Kidney glomerular epithelial cell (primary cell): ENCODE data around the gene LZTS3.
"Not testable (repeated sequence)": the region's sequence is repeated elsewhere in the genome, so short reads cannot be mapped to it uniquely, and the experiment has no call there.

Experiments used
- DNase-seq: peaks from one replicate; lab custom pipeline; 2025; lab: John Stamatoyannopoulos, UW

The LZTS3 gene

DNA sequence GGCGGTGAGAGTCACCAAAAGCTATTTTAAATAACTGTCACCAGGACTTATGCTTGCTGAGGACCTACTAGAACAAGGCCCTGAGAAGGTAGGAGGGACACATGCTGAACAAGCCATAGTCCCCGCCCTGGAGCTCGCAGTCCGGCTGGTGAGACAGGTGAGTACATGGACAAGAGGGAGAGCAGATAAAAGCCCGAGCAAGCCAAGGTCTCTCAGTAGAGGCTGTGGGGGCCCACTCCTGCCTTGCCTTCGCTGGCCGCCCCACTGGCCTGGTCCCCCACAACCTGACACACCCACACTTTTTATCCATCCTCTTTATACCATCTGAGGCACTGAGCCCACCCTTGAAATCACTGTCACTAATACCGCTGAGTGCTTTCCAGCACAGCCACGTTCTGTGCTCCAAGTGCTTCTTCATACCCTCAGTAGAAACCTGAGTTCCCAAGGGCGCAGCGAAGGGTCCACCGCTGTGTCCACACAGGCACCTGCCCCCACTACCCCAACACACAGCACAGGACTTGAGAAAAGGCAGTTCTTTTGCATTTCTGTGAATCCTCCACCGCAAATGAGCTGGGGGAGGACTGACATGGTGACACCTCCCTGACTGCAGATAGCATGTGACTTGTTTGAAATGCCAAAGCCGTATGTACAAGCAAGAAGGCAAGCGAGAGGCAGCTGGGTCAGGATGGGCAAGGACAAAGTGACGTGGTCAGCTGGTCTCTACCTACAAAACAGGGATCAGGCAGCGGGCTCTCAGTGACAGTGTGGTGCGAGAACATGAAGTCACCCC lies 19.1 kb upstream of the LZTS3 start:
- DNase-seq: no peak

DNA sequence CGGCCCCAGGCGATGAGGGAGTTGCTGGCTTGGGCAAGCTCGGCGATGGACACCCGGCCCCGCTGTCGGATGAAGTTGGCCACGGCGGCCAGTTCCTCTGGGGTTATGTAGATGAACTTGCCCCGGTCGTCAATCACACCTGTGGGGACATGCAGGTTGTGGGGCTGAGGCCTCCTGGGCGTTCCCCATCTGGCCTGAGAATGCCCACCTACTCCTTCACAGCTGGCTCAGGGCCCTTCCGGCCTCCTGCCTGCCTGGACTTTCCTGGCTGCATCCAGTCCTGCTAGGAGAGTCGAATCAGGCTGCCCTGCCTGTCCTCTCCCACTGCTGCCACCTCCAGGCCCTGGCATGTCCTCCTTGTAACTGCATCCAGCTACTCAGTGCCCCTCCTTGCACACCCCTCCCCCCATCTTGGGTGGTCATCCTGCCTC lies 17.3 kb upstream of the LZTS3 start:
- DNase-seq: no peak

GRCh38 chr20:3189561-3190131 lies 16.3 kb upstream of the LZTS3 start:
- no peak for DNase-seq

DNA sequence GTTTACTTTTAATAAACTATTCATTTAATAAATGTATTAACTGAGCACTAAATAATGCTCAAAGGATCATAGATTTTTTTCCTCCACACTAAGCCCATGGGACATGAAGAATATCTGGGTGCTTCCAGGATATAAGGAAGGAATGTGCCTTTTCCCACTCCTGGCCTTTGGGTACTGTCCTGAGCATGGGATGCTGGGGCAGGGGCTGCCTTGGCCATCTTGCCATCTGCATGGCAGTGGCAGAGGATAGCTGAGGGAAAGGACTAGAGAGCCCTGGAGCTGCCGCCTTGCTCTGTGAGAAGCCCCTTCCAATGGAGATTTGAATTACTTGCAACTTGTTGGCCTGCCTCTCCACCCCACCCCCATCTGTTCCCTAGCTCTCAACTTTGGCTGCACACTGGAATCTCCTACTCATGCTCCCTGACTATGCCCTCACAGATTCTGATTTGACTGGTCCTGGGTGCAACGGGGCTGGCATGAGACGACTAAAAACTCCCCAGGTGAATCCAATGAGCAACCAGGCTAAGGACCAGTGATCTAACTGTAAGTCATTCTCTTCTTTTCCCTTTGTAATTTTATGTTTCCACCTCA lies 15.6 kb upstream of the LZTS3 start:
- DNase-seq: no peak

DNA sequence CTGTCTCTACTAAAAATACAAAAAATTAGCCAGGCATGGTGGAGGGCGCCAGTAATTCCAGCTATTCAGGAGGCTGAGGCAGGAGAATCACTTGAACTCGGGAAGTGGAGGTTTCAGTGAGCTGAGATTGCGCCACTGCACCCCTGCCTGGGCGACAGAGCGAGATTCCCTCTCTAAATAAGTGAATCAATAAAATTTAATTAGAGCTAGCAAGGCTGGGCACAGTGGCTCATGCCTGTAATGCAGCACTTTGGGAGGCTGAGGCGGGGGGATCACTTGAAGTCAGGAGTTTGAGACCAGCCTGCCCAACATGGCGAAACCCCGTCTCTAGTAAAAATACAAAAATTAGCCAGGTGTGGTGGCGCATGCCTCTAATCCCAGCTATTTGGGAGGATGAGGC lies 14.5 kb upstream of the LZTS3 start:
- DNase-seq: not testable (repeated sequence)

DNA sequence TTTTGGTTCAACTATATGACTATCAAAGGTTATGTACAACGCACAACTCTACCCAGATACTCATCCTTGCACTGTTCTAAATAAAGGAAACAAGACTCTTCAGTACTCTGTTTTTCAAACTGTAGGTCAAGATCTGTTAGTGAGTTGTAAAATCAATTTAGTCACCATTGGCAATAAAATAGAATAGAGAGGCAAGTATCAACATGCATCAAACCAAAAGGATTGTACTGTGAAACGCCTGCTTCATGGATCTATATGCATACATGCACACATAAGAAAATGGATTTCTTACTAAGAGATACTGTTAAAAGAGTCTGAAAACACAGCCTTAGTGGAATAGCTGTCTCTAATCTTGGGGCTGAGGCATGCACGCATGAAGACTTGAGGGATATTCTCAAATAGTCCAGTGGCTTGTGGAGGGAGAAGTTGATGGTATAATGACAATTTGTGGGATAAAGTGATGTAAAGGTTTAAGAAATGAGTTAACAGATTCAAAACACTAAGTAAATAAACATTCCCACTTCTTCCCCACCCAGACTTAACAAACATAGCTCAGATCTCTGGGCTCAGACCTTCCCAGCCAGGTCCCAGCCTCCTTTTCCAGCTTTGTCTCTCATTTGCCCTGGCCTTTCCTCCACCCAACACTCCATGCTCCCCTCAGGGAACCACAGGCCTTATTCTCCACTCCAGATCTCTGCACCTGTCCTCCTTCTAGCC lies 10.7 kb upstream of the LZTS3 start:
- no peak for DNase-seq

GRCh38 chr20:3182429-3182828 lies 9.1 kb upstream of the LZTS3 start:
- DNase-seq: not testable (repeated sequence)

DNA sequence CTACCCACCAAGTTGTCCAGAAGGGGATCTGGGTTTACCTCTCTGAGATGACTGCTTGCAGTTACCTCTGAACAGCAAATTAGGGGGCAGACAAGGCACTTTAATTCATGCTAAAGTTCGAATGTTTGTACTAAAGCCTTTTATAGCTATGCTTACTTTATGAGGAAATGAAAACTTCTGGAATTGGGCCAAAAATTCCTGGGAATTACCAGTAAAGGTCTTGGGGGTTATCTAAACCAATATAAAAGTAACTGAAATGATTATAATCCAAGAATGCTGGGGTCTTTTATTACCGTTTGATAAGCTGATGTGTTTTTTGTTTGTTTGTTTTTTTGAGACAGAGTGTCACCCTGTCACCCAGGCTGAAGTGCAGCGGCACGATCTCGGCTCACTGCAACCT lies 7.9 kb upstream of the LZTS3 start:
- DNase-seq: no peak

GRCh38 chr20:3180319-3180718 lies 7.0 kb upstream of the LZTS3 start:
- DNase-seq: no peak

GRCh38 chr20:3177746-3178485 lies 4.6 kb upstream of the LZTS3 start:
- no peak for DNase-seq

DNA sequence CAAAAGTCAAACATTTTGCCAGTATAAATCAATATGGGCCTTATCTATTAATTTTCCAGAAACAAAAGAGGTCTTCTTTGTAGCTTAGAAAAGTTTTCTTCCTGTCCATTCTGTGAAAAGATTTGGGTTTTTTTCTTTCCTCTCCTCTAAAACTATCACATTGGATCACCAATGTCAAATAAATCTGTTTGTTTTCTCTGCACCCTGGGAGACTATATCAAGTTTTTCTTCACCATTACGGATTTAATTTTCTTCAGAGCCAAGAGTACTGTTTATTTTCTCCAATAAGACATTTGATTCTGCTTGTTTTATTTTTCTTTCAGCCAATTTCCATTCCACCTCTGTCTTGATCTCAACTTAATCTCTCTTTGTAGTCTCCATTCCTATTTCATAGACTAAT lies 1.9 kb upstream of the LZTS3 start:
- DNase-seq: no peak

DNA sequence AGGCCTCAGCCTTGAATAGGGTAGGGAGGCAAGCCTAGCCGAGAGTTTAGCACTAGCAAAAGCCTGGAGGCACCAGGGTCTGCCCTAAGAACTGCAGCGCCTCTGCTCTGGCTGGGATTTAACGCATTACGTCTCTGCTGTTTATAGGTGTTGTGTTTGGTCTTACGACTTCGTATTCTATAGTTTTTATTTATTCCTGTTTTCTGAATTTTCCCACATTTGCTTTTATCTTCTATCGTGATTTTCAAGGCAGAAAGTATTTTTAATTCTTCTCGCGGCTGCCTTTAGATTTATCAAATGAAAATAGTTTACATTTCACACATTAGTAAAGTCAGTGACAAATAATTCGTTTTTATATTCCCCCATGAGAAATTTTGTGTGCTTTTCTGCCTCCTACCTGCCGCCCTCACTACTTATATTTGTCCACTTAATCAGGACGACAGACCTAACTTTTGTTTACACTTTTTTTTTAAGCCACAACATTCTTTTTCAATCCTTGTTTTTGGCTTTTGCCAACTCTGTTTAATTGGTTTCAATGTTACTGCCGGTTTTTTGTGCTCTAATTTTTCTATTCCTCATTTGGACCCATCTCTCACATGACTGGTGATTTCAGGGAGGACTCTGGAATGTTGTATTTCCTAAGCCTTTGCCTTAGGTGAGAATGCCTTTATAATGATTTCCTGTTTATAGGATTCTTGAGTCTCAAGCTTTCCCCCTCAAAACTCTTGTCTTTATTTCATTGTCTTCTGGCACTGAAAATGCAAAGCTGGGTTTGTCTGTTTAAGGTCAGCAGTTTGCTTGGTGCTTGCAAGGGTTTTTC lies 1.3 kb upstream of the LZTS3 start:
- no peak for DNase-seq

DNA sequence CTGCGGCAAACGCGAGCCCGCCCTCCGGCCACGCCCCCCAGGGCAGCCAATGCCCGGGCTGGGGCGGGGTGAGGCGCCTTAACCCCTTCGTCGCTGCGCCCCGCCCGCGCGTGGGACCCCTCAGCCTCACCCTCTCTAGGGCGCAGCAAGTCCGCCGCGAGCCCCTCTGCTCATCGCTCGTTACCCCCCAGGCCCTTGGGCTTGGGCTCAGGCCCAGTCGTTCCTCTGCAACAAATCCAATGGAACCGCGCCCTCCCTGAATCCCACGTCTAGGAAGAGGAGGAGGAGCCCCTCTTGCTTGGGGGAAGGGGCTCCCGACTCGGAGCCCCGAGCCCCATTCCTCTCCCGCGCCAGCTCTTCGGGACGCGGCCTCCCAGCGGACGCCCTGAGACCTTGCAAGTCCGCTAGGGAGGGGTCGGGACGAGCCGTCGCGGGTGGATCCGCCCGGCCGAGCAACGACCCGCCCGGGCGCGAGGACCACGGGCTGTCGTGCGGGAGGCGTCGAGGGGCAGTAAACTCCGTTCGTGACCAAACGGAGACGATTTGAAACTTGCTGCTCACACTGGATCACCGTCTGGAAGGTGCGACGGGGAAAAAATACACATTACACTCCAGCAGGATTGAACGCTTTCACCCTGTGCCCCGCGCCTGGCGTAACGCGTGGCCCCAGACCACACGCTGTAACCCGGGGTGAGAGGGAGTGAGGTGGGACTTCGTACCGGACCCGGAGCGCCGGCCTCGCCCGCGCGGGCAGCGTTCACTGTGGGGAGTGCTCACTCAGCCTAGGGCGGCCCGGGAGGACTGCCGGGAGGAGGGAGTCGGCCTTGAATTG lies 477 bp upstream of the LZTS3 start:
- DNase-seq: peak; percentile 66

DNA sequence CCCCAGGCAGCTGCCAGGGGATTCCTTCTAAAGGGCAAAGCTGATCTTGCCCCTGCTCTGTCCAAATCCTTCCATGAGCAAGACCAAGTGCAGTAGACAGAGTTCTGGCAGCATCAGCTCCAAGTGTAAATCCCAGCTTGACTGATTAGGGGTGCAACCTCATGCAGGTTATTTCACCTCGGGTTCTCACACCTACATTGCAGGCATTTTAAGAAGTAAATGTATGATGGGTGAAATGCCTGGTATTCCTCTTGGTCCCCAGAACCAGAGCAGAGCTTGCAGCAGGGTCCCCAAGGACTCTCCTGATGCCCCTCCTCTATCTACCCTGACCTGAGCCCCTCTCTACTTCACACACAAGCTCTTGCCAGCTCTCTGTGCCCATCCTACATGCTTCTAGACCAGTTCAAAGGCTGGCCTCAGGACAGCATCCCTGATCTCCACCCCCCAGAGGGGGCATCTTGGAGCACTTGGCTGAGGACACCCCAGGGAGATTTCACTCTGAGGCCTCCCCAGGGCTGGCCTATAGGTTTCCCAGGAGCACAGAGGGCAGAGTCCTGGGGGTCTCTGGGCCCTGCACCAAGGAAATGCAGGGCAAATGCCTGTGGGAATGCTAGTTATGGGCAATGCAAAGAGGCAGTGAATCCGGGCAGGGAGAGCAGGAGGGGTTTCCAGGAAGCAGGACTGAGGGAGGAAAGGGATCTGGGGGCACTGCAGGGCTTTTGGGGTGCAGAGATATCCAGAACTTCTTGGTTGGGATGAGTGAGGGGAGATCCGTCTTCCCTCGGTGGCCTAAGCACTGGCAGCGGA lies 1.0 kb downstream of the LZTS3 start:
- DNase-seq: no peak

- no peak for DNase-seq
Observed at GRCh38 chr20:3171391-3172125, 1.8 kb downstream of the LZTS3 start.

DNA sequence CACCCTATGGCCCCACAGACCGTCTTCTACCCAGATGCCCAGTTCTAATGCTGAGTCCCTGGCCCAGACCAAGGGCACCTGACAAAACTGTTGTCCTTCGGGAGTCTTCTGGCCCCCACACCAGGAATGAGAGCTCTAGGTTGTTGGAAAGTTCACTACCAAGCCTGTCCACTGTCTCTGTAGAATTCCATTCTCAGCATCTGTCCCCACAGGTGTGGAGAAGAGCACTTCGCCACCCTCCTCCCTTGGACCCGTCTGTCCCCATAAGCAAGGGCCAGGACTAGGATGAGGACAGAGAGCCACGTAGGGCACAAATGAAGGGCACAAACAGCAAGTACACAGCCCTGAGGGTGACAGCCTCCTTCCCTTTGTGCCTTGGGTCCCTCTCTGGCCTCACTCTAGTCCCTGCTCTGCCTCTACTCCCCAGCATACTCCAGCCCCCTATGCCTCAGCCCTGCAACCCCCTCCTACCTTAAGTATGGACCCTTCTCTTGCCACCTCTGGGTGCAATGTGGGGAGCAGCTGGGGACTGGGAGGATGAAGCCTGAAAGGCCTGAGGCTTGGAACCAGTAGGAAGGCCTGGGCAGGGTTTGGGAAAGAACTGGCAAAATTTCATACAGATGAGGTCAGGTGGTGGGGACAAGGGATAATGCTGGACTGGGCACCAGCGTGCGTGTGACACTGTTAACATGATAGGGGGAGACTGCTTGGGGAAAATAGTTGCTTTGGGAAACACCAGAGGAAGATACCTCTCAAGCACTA lies 4.3 kb downstream of the LZTS3 start:
- no peak for DNase-seq

- DNase-seq: no peak
Observed at GRCh38 chr20:3168079-3168828, 5.1 kb downstream of the LZTS3 start.
